A673 (cell line): ENCODE results near the gene EFCAB9.

Source experiments
- CTCF ChIP-seq: fragments of 300-800, 200-600 bp; sonication (generic); conservative IDR thresholded peaks from 2 replicates; pipeline ENCODE4 v1.5.1; 2017; ENCODE audit warnings: low read depth, mild to moderate bottlenecking, antibody characterized with exemption, low read length, moderate library complexity, mixed read lengths
- EZH2 ChIP-seq: fragments of 200-600 bp; sonication (generic); IDR thresholded peaks from 2 replicates; pipeline ENCODE4 v1.6.1; 2017; ENCODE audit warnings: borderline replicate concordance, low read depth, mild to moderate bottlenecking, mixed read lengths, antibody characterized with exemption, low read length; ENCODE audit not compliant: poor library complexity, severe bottlenecking

DNA sequence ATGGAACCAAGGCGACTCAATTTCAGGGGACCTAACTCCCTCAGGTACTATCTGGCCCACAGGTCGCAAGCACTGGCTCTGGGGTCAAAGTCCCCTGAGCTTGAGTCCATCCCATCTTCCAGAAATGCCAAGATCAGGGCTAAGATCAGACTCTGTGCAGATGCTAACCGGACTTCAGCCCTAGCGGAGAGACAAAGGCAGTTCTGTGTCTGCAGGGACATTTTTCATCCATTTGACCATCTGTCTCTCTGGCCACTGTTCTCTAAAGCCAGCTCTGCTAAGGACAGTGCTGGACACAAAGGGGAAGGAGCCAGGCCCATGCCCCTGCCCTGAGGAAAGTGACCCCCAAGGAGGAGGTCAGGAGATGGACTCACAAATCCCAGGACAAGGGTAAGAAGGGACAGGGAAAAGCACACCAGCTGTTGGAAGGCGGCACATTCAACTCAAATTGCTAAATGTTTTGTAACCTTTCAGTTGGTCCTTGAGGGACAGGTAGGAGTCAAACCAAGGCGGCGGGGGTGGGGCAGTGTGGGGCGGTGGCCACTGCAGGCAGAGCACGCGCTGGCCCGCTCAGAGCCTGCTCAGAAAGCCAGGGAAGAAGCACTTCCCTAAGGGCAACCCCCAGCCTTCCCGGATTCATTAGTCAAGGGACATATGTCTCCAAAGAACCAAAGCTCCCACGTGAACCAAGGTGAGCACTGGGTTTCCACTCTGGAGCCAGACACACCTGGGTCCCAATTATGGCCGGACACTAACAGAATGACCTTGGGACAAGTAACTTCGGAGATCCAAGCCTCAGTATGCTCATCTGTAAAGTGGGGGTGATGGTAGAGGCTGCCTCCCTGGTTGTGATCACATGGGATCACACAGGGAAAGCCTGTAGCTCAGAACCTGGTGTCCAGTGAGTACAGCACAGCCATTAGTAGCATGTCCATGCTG, 48.8 kb upstream of the EFCAB9 start:
- TF ChIP-seq CTCF (no peak), EZH2 (no peak)
